Heart right ventricle (tissue), 16 donors: ENCODE measurements around the gene ADD3. TPM values are rescaled to one million over a fixed set of nuclear protein-coding genes. Genes with fewer than 3 reads are reported as not detected.

Source experiments
- ATAC-seq, 8 donors: fragments of 200-7000 bp; cut with Tn5 transposase; one replicate each; pipeline ENCODE4 v1.9.1; 2020; ENCODE audit warnings: mild to moderate bottlenecking in 8 of 8, moderate library complexity in 8 of 8, moderate number of reproducible peaks in 1 of 8
- DNase-seq, 2 donors: peaks; one replicate each; pipeline ENCODE4 v3.0.0-alpha.2; 2020
- H3K27ac ChIP-seq, 10 donors: fragments of 200-600 bp; sonication (generic) in 2 of 10; one replicate each; pipeline versions ENCODE4 v1.5.0 to v1.8.0; 2020 to 2022; ENCODE audit warnings: mild to moderate bottlenecking in 3 of 10
- H3K27me3 ChIP-seq, 7 donors: fragments of 200-600 bp; one replicate each; pipeline ENCODE4 v1.8.0; 2021 to 2022; ENCODE audit warnings: mild to moderate bottlenecking in 2 of 7
- H3K36me3 ChIP-seq, 9 donors: fragments of 200-600 bp; sonication (generic) in 1 of 9; one replicate each; pipeline versions ENCODE4 v1.5.0 to v1.8.0; 2020 to 2022; ENCODE audit warnings: mild to moderate bottlenecking in 2 of 9
- H3K4me1 ChIP-seq, 9 donors: fragments of 200-600 bp; sonication (generic) in 1 of 9; one replicate each; pipeline versions ENCODE4 v1.5.0 to v1.8.0; 2020 to 2022; ENCODE audit warnings: mild to moderate bottlenecking in 4 of 9
- H3K4me3 ChIP-seq, 10 donors: fragments of 200-600 bp; sonication (generic) in 2 of 10; one replicate each; pipeline versions ENCODE4 v1.5.0 to v1.8.0; 2020 to 2022; ENCODE audit warnings: mild to moderate bottlenecking in 7 of 10, moderate library complexity in 2 of 10
- H3K9me3 ChIP-seq, 11 donors: fragments of 200-600 bp in 10 of 11; sonication (generic) in 2 of 11; one replicate each; pipeline versions ENCODE4 v1.5.0 to v1.8.0; 2013 to 2022; ENCODE audit warnings: mild to moderate bottlenecking in 2 of 11, control low read depth in 1 of 11, moderate library complexity in 1 of 11
- WGBS, 2 donors: extraction: QIAGEN DNeasy Blood & Tissue Kit; methylation state at CpG; one replicate each; pipeline ENCODE4 v1.1.7; 2013; ENCODE audit warnings: inconsistent platforms in 1 of 2; 5-methylcytosine and 5-hydroxymethylcytosine counted together
- intact Hi-C, 10 donors: fragments of 100-400 bp; cut with DNase I; formaldehyde crosslinking; loops; one replicate each; pipeline versions ENCODE4 v1.11.1 to v1.14.2; 2022
- polyA plus RNA-seq, 2 donors: library from polyadenylated mRNA; stranded (reverse); fragments of 200-250 nt; gene quantifications; one replicate each; pipeline ENCODE4 v1.2.3, GENCODE V29; 2013
- total RNA-seq, 10 donors: library from RNA; stranded (reverse); fragmentation: NEBNext Ultra II Directional in 3 of 10; extraction: Animal tissue kit (Norgen Biotek cat#: 25700) in 3 of 10; gene quantifications; one replicate each; pipeline versions ENCODE4 v1.2.1 to v1.2.4, GENCODE V29; 2021 to 2023
- TF ChIP-seq, protein P1 (sequence below), 9 donors: fragments of 200-600 bp; sonication (generic) in 2 of 9; IDR thresholded peaks; one replicate each; pipeline versions ENCODE4 v1.5.0 to v1.8.0; 2021 to 2022; ENCODE audit warnings: antibody characterized with exemption in 9 of 9, mild to moderate bottlenecking in 5 of 9, moderate library complexity in 1 of 9
- donor health status: Arrhythmogenic right ventricular cardiomyopathy.
- donor health status: ischemic (EF 13 %, LVEDD 7.1; RV severe dilation, severe dysfunction).
- donor health status: healthy with polysubstance abuse.
- donor health status: DM: no; HTN: yes; CAD: no.
- donor health status: DM: no; HTN: no; CAD: no.
- donor health status: ischemic (EF 25% LVEDD 6.9; RV normal size, moderate dysfunction).
- donor health status: ischemic (EF 25% LVEDD 5.7; RV mildly dilated, moderate dysfunction).
- donor health status: healthy.
- donor health status: DM: yes; HTN: yes; CAD: no.
- donor health status: Ischemic cardiomyopathy.
- donor health status: ischemic (EF 35%, LVEDD 5.7; RV mildly dilated, moderate dysfunction).
- donor health status: nonischemic (EF 11% LVEDD 7.7; RV severe dilation, severe dysfunction).
- donor health status: DM: yes; HTN: yes; CAD: no.
- donor health status: PGD.
- donor health status: ischemic (EF 29% LVEDD 5.4; RV normal size, mild dysfunction).
- donor health status: nonischemic (EF 23%, LVEDD 6.1; RV moderate dilation, normal function).

Gene ADD3
- total and polyA plus RNA-seq, 12 donors: 28.0 to 106 (median 87.8) TPM

DNA sequence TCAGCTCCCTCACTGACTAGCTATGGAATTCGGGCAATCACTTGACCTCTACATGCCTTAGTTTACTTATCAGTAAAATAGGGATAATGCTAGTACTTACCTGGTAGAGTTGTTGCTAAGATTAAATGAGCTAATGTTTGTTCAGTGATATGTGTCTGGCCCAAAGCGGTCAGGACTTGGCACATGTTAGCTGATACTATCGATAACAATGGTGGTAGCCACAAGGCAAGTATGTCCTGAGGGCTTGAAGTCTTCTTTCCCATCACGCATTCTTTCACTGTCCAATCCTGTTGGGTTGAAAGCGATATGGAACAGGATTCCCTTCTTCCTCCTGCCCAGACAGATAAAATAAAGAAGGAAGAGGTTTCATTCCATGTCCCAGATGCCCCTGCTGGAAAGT is 174.1 kb downstream of the ADD3 start:
- intact Hi-C loops: no loop called here
- WGBS, 2 donors: 91 to 94% methylated on average over 5 of the region's 5 CpGs
- no peaks in the 10 kb centered on the region for H3K27me3 ChIP-seq
- DNase-seq (no peak), ATAC-seq (no peak)
- TF ChIP-seq, protein P1, sequence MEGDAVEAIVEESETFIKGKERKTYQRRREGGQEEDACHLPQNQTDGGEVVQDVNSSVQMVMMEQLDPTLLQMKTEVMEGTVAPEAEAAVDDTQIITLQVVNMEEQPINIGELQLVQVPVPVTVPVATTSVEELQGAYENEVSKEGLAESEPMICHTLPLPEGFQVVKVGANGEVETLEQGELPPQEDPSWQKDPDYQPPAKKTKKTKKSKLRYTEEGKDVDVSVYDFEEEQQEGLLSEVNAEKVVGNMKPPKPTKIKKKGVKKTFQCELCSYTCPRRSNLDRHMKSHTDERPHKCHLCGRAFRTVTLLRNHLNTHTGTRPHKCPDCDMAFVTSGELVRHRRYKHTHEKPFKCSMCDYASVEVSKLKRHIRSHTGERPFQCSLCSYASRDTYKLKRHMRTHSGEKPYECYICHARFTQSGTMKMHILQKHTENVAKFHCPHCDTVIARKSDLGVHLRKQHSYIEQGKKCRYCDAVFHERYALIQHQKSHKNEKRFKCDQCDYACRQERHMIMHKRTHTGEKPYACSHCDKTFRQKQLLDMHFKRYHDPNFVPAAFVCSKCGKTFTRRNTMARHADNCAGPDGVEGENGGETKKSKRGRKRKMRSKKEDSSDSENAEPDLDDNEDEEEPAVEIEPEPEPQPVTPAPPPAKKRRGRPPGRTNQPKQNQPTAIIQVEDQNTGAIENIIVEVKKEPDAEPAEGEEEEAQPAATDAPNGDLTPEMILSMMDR (IDR thresholded peaks at IDR 0.05): no peak
- no peak overlapping the region for H3K4me3 ChIP-seq
- H3K4me1 ChIP-seq: peaks cover 0 to 4% (median under 1%) of the 10 kb centered on the region in 9 donors
- H3K9me3 ChIP-seq: no peaks in the 10 kb centered on the region
- no peaks in the 10 kb centered on the region for H3K36me3 ChIP-seq
- no peak overlapping the region for H3K27ac ChIP-seq

GRCh38 chr10:110184398-110184797 is 176.6 kb downstream of the ADD3 start:
- no peak for ATAC-seq

More at GRCh38 chr10:110184398-110184797, 176.6 kb downstream of the ADD3 start:
- 72 to 74% methylated on average over 6 of the region's 6 CpGs for WGBS, 2 donors
- Histone ChIP-seq H3K9me3 (no peaks in the 10 kb centered on the region), H3K27me3 (no peaks in the 10 kb centered on the region), H3K27ac (no peak overlapping the region), H3K4me1 (no peaks in the 10 kb centered on the region), H3K36me3 (no peaks in the 10 kb centered on the region), H3K4me3 (no peak overlapping the region)
- intact Hi-C loops: no loop called here
- TF ChIP-seq, protein P1 (IDR thresholded peaks at IDR 0.05): no peak
- no peak for DNase-seq

Other genes with a start within 250 kb of the ADD3 start
- gene XPNPEP1, start 84.5 kb upstream of the ADD3 start, total RNA-seq: 10 to 100 TPM; 35.8 to 51.6 (median 43.5) TPM
- 10 to 100 TPM; 15.9 to 33.2 TPM for gene XPNPEP1, start 84.5 kb upstream of the ADD3 start, polyA plus RNA-seq
- 100 to 1,000 TPM in 1 of 10 donors, 10 to 100 TPM in 9; 48.7 to 100 (median 63.3) TPM for gene MXI1, start 199.6 kb downstream of the ADD3 start, total RNA-seq
- 10 to 100 TPM; 27.3 to 30.4 TPM for gene MXI1, start 199.6 kb downstream of the ADD3 start, polyA plus RNA-seq